ENCODE measurements around the gene GIN1.

Gene GIN1

GRCh38 chr5:103122242-103122641, 2.3 kb upstream of the GIN1 start:
- TF ChIP-seq CTCF (IDR thresholded peaks at IDR 0.05; ENCODE audit: control insufficient read depth, extremely low read depth, insufficient read depth) = no peak
- DNase-seq (ENCODE audit: low read depth) = no peak
- H3K4me3 ChIP-seq (ENCODE audit: low read depth, low read length) = no peak overlapping the region

- no peak for TF ChIP-seq CTCF (IDR thresholded peaks at IDR 0.05; ENCODE audit: control insufficient read depth, extremely low read depth, insufficient read depth)
- DNase-seq (ENCODE audit: low read depth) = no peak
- peak overlapping the region; percentile 92 for H3K4me3 ChIP-seq (ENCODE audit: low read depth, low read length)
These were observed 766 bp upstream of the GIN1 start for GRCh38 chr5:103120607-103121200.

- DNase-seq (ENCODE audit: low read depth) = no peak
- no peak for TF ChIP-seq CTCF (IDR thresholded peaks at IDR 0.05; ENCODE audit: control insufficient read depth, extremely low read depth, insufficient read depth)
- H3K4me3 ChIP-seq (ENCODE audit: low read depth, low read length) = peak overlapping the region; percentile 92
These were observed 721 bp downstream of the GIN1 start for GRCh38 chr5:103119070-103119764.

- no peak overlapping the region for H3K4me3 ChIP-seq (ENCODE audit: low read depth, low read length)
These were observed 2.4 kb downstream of the GIN1 start for GRCh38 chr5:103117471-103117991.

GRCh38 chr5:103114440-103114839, 5.5 kb downstream of the GIN1 start:
- no peak overlapping the region for H3K4me3 ChIP-seq (ENCODE audit: low read depth, low read length)
- TF ChIP-seq CTCF (IDR thresholded peaks at IDR 0.05; ENCODE audit: control insufficient read depth, extremely low read depth, insufficient read depth) = no peak
- no peak for DNase-seq (ENCODE audit: low read depth)

More at GRCh38 chr5:103117471-103117991, 2.4 kb downstream of the GIN1 start:
- no peak for DNase-seq (ENCODE audit: low read depth)
- TF ChIP-seq CTCF (IDR thresholded peaks at IDR 0.05; ENCODE audit: control insufficient read depth, extremely low read depth, insufficient read depth) = no peak

GRCh38 chr5:103112910-103113309, 7.0 kb downstream of the GIN1 start:
- H3K4me3 ChIP-seq (ENCODE audit: low read depth, low read length) = no peak overlapping the region
- no peak for TF ChIP-seq CTCF (IDR thresholded peaks at IDR 0.05; ENCODE audit: control insufficient read depth, extremely low read depth, insufficient read depth)
- no peak for DNase-seq (ENCODE audit: low read depth)

Data from LNCaP clone FGC (cell line).